ENCODE measurements around the gene DDX41.

Gene DDX41

GRCh38 chr5:177508221-177508611 is 8.5 kb downstream of the DDX41 start:
- FAIRE-seq (no peak), DNase-seq (ENCODE audit: insufficient read length, low spot score) (no peak)
- no peak for TF ChIP-seq CTCF (IDR thresholded peaks at IDR 0.05; ENCODE audit: insufficient read depth, missing control alignments)

GRCh38 chr5:177507596-177508220 is 9.1 kb downstream of the DDX41 start:
- TF ChIP-seq CTCF (IDR thresholded peaks at IDR 0.05; ENCODE audit: insufficient read depth, missing control alignments), result no peak

GRCh38 chr5:177507165-177507564 is 9.6 kb downstream of the DDX41 start:
- DNase-seq (ENCODE audit: insufficient read length, low spot score) (no peak), FAIRE-seq (no peak)
- no peak for TF ChIP-seq CTCF (IDR thresholded peaks at IDR 0.05; ENCODE audit: insufficient read depth, missing control alignments)

More at GRCh38 chr5:177507596-177508220, 9.1 kb downstream of the DDX41 start:
- FAIRE-seq (no peak), DNase-seq (ENCODE audit: insufficient read length, low spot score) (no peak)

DNA sequence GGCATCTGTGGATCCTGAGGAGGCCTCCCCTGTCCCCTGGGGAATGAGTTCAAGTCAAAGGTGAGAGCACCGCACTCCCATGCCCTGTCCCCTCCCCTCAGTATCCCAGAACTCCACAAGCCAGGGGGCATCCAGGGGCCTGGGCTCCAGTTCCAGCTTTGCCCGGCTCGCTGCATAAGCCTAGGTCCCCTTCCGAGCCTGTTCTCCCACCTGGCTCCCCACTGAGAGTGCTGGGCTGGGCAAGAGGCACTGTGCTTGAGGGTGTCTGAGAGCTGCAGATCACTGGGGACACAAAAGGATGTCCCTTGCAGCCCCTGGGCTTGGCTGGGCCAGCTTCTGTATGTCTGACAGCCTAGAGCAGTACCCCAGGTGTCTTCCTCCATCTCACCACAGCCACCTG is 11.7 kb downstream of the DDX41 start:
- TF ChIP-seq CTCF (IDR thresholded peaks at IDR 0.05; ENCODE audit: insufficient read depth, missing control alignments), result no peak
- DNase-seq (ENCODE audit: insufficient read length, low spot score), result no peak

GRCh38 chr5:177504086-177505056 is 12.4 kb downstream of the DDX41 start:
- TF ChIP-seq CTCF (IDR thresholded peaks at IDR 0.05; ENCODE audit: insufficient read depth, missing control alignments), result no peak
- DNase-seq (ENCODE audit: insufficient read length, low spot score), result no peak
- FAIRE-seq, result no peak

More for the DNA sequence above, 11.7 kb downstream of the DDX41 start:
- FAIRE-seq, result no peak

GRCh38 chr5:177503351-177504085 is 13.2 kb downstream of the DDX41 start:
- DNase-seq (ENCODE audit: insufficient read length, low spot score) (no peak), FAIRE-seq (no peak)
- no peak for TF ChIP-seq CTCF (IDR thresholded peaks at IDR 0.05; ENCODE audit: insufficient read depth, missing control alignments)
